HG03575 (cell line): Measurements from ENCODE around the gene MYBPC2.
"Not testable (repeated sequence)": the region's sequence is repeated elsewhere in the genome, so short reads cannot be mapped to it uniquely, and the experiment has no call there.

Experiments
- ATAC-seq: cut with Tn5 transposase; IDR thresholded peaks from one replicate; pipeline ENCODE4 v1.9.1; 2021; ENCODE audit not compliant: unreplicated experiment, insufficient number of reproducible peaks, low FRiP score; ENCODE audit errors: extremely low read depth

The MYBPC2 gene

GRCh38 chr19:50432221-50433028 lies at the start of gene MYBPC2:
MYBPC2 (plus strand) TSS chr19:50432892; CDS start chr19:50432954, 62 bp downstream.
- no peak for ATAC-seq

- no peak for ATAC-seq
These were observed 49.5 kb upstream of the MYBPC2 start for GRCh38 chr19:50383001-50383851.

GRCh38 chr19:50383852-50384684 lies 48.6 kb upstream of the MYBPC2 start, which contains the start of gene POLD1:
POLD1 (plus strand) TSS chr19:50384347; CDS start chr19:50398852, 14,505 bp downstream.
- peak; percentile 53 for ATAC-seq

DNA sequence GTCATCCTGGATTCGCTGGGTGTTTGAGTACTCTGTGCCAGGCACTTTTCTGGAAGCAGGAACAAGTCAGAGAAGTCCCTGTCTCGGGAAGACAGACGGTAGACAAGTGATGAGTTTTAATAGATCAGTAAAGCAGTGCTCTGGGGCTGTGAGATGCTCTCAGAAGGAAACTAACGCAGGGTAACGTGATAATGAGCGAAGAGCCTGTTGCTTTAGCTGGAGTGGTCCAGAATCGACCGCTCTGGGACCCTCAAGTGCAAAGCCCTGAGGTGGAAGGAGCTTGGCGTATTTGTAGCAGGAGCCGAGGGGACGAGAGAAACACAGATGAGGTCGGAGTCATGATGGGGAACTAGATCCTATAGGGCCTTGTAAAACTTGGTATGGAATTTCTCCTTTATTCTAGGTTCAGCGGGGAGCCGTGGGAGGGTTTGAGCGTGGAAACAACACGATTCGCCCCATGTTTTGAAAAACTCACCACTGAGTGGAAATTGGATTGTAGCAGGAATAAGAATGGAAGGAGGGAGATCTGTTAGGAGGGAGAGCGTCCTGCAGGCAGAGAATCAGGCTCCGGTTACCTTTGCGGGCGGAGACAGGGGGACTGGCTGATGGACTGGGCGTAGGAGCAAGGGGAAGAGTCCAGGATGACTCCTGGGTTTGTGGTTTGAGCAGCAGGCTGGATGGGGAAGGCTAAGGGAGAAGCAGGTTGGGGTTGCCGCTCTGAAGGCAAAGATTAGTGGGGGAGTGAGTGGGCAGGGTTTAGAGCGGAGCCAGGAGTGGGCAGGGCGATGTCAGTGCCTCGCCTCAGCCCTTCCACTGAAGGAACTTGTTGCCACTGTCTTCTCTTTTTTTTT lies 47.8 kb upstream of the MYBPC2 start:
- no peak for ATAC-seq

- no peak for ATAC-seq
These were observed 45.4 kb upstream of the MYBPC2 start for GRCh38 chr19:50387176-50387867.

GRCh38 chr19:50387868-50388245 lies 44.8 kb upstream of the MYBPC2 start:
- ATAC-seq: no peak

- not testable (repeated sequence) for ATAC-seq
These were observed 42.4 kb upstream of the MYBPC2 start for GRCh38 chr19:50390295-50390694.

DNA sequence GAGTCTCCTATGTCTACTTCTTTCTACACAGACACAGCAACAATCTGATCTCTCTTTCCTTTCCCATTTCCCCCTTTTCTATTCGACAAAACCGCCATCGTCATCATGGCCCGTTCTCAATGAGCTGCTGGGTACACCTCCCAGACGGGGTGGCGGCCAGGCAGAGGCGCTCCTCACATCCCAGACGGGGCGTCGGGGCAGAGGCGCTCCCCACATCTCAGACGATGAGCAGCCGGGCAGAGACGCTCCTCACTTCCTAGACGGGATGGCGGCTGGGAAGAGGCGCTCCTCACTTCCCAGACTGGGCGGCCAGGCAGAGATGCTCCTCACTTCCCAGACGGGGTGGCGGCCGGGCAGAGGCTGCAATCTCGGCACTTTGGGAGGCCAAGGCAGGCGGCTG lies 41.7 kb upstream of the MYBPC2 start:
- not testable (repeated sequence) for ATAC-seq

DNA sequence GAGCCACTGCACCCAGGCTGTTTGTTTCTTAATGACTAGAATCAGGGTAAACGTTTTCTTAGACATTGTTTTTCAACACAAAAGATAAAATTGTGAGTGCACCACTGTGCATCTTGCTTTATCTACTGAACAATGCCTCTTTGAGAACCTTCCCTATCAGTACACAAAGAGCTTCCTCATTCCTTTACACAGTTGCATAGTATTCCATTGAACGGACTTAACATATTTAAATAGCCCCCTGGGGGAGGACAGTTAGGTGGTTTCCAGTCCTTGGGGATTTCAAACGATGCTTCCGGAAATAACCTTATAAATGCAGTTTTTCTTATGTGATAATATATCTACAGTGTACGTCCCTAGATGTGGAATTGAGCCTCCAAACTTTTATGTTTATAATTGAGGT lies 39.9 kb upstream of the MYBPC2 start:
- no peak for ATAC-seq

- ATAC-seq: no peak
These were observed 39.1 kb upstream of the MYBPC2 start for GRCh38 chr19:50393589-50393988.

- no peak for ATAC-seq
These were observed 38.7 kb upstream of the MYBPC2 start for GRCh38 chr19:50394017-50394416.

GRCh38 chr19:50398675-50399367 lies 33.9 kb upstream of the MYBPC2 start:
- no peak for ATAC-seq

DNA sequence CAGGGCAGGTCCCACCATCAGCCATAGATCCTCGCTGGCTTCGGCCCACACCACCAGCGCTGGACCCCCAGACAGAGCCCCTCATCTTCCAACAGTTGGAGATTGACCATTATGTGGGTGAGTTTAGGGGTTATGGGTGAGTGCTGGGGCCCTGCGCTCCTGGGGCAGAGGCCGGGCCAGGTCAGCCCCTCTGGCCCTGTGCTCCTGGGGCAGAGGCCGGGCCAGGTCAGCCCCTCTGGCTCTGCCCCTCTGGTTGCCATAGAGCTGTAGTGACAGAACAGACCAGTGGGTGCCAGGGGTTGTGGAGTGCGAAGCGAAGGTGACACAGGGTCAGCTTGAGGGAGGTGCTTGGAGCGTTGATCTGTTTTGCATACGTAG lies 33.3 kb upstream of the MYBPC2 start:
- ATAC-seq: no peak

DNA sequence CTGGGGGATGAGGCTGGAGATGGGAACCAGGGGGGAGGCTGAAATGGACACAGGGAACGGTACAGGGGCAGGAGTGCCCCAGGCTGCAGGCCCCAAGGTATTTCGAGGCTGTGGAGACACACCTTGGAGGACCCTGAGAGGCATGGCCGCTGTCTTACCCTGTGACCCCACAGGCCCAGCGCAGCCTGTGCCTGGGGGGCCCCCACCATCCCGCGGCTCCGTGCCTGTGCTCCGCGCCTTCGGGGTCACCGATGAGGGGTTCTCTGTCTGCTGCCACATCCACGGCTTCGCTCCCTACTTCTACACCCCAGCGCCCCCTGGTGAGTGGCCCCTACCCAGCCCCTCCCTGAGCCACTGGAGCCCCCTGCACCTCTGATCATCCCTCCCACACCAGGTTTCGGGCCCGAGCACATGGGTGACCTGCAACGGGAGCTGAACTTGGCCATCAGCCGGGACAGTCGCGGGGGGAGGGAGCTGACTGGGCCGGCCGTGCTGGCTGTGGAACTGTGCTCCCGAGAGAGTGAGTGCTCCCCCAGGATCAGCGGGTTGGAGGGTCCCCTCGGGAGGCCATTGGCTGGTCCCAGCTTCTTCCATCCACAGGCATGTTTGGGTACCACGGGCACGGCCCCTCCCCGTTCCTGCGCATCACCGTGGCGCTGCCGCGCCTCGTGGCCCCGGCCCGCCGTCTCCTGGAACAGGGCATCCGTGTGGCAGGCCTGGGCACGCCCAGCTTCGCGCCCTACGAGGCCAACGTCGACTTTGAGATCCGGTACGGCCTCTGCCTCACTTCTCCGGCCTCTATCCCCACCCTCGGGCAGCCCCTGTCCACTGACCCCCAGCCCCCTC lies 30.9 kb upstream of the MYBPC2 start:
- no peak for ATAC-seq

DNA sequence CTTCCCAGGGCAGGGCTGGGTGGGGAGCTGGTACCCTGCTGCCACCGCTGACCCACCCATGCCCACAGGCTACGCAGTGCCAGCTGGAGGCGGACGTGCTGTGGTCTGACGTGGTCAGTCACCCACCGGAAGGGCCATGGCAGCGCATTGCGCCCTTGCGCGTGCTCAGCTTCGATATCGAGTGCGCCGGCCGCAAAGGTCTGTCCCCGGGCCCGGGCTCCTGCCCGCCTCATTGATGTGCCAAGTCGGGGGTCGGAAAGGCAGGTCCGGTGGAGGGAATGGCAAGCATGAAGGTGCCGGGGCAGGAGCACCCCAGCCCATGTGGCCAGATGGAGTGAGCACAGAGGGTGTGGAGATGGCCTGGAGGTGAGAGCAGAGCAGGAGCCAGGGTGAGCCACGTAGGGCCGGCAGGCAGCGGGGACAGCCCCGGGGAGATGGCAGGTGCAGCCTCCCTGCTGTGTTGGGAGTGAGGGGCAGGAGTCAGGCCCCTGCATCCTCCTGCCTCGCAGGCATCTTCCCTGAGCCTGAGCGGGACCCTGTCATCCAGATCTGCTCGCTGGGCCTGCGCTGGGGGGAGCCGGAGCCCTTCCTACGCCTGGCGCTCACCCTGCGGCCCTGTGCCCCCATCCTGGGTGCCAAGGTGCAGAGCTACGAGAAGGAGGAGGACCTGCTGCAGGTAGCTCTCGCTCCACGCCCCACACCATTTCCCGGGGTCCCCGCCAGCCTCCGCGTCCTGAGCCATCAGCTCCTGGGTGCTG lies 30.0 kb upstream of the MYBPC2 start:
- no peak for ATAC-seq
